A673 (cell line): ENCODE data around the gene APBB1IP. TPM values are rescaled to one million over a fixed set of nuclear protein-coding genes. Genes with fewer than 3 reads are reported as not detected.

Experiments
- BruUV-seq: library from RNA; stranded (reverse); fragments of 400-500 nt; replicated peaks from 2 replicates; lab custom pipeline; 2021; lab: Mats Ljungman, UMichigan
- CTCF ChIA-PET: fragments of 300-600 bp; sonication (Branson Sonifier 250); formaldehyde crosslinking; loops from one replicate; lab custom pipeline; 2022; ENCODE audit warnings: antibody characterized with exemption; lab: Charles Lee
- POLR2A ChIA-PET: fragments of 300-600 bp; sonication (Branson Sonifier 250); formaldehyde crosslinking; loops from one replicate; lab custom pipeline; 2022; ENCODE audit warnings: antibody characterized with exemption; ENCODE audit not compliant: low non-redundant PET; lab: Charles Lee
- DNase-seq: peaks from one replicate; pipeline ENCODE4 v3.0.0-alpha.2; 2015; ENCODE audit warnings: low spot score
- H3K27ac ChIP-seq: fragments of 200-600 bp; sonication (generic); 2 replicates; pipeline ENCODE4 v1.5.1; 2016; ENCODE audit warnings: mixed run types, low read depth, mild to moderate bottlenecking, mixed read lengths, antibody characterized with exemption, low read length; ENCODE audit not compliant: poor library complexity, severe bottlenecking
- H3K27me3 ChIP-seq: fragments of 200-600 bp; sonication (generic); replicated peaks from 2 replicates; pipeline ENCODE4 v1.6.1; 2017; ENCODE audit warnings: mixed run types, low read depth, mild to moderate bottlenecking, mixed read lengths, antibody characterized with exemption, low read length; ENCODE audit not compliant: insufficient read depth, poor library complexity
- H3K36me3 ChIP-seq: fragments of 200-600 bp; sonication (generic); 2 replicates; pipeline ENCODE4 v1.6.1; 2016; ENCODE audit warnings: mixed run types, mild to moderate bottlenecking, mixed read lengths, antibody characterized with exemption, low read length; ENCODE audit not compliant: insufficient read depth, poor library complexity, severe bottlenecking
- H3K4me1 ChIP-seq: fragments of 200-600 bp; sonication (generic); 2 replicates; pipeline ENCODE4 v1.6.1; 2017; ENCODE audit warnings: mixed run types, mild to moderate bottlenecking, mixed read lengths, antibody characterized with exemption, low read length; ENCODE audit not compliant: insufficient read depth, poor library complexity, severe bottlenecking
- H3K4me3 ChIP-seq: fragments of 200-600 bp; sonication (generic); 2 replicates; pipeline ENCODE4 v1.5.1; 2016; ENCODE audit warnings: low read depth, mixed run types, mild to moderate bottlenecking, mixed read lengths, low read length; ENCODE audit not compliant: poor library complexity, severe bottlenecking
- H3K9me3 ChIP-seq: fragments of 200-600 bp; sonication (generic); 2 replicates; pipeline ENCODE4 v1.6.1; 2016; ENCODE audit warnings: mixed run types, low read depth, mild to moderate bottlenecking, mixed read lengths, antibody characterized with exemption, low read length; ENCODE audit not compliant: poor library complexity, severe bottlenecking
- EZH2 ChIP-seq: fragments of 200-600 bp; sonication (generic); IDR thresholded peaks from 2 replicates; pipeline ENCODE4 v1.6.1; 2017; ENCODE audit warnings: borderline replicate concordance, low read depth, mild to moderate bottlenecking, mixed read lengths, antibody characterized with exemption, low read length; ENCODE audit not compliant: poor library complexity, severe bottlenecking
- intact Hi-C: fragments of 100-400 bp; cut with micrococcal nuclease; formaldehyde crosslinking; loops from one replicate; pipeline ENCODE4 v1.10.0; 2022; ENCODE audit not compliant: unreplicated experiment
- total RNA-seq: library from RNA; stranded (reverse); gene quantifications from 2 replicates; pipeline ENCODE4 v1.2.3, GENCODE V29; 2021
- TF ChIP-seq, protein P1 (sequence below): fragments of 300-800, 200-600 bp; sonication (generic); conservative IDR thresholded peaks from 2 replicates; pipeline ENCODE4 v1.5.1; 2017; ENCODE audit warnings: low read depth, mild to moderate bottlenecking, antibody characterized with exemption, low read length, moderate library complexity, mixed read lengths

APBB1IP gene
- total RNA-seq, 1 experiment from 2014 or later = not detected

DNA sequence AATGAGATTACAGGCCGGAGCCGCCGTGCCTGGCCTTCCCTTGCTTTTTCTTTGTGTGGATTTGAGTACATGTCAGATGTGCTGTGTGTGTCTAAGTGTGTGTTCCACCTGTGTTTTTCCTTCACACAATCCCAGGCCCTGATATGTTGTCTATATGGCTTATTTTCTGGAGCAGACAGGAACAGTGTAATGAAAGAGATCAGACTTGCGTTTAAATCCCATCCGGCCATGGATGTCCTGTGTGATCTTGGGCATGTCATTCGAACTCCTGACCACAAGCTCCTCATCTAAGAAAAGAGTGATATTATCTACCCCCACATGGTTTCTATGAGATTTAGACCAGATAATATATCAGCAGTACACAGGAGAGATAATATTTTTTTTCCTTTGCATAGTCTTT lies 37.2 kb downstream of the APBB1IP start:
- DNase-seq = no peak
- no peak overlapping the region for H3K4me3 ChIP-seq
- no peaks in the 10 kb centered on the region for H3K9me3 ChIP-seq
- no peaks in the 10 kb centered on the region for H3K27me3 ChIP-seq
- CTCF ChIA-PET = no interaction called here
- BruUV-seq = no TSS peak
- no peaks in the 10 kb centered on the region for H3K36me3 ChIP-seq
- H3K4me1 ChIP-seq = no peaks in the 10 kb centered on the region
- POLR2A ChIA-PET = no interaction called here
- no peak overlapping the region for H3K27ac ChIP-seq
- intact Hi-C loops = no loop called here
- TF ChIP-seq EZH2 = no peak
- TF ChIP-seq, protein P1, sequence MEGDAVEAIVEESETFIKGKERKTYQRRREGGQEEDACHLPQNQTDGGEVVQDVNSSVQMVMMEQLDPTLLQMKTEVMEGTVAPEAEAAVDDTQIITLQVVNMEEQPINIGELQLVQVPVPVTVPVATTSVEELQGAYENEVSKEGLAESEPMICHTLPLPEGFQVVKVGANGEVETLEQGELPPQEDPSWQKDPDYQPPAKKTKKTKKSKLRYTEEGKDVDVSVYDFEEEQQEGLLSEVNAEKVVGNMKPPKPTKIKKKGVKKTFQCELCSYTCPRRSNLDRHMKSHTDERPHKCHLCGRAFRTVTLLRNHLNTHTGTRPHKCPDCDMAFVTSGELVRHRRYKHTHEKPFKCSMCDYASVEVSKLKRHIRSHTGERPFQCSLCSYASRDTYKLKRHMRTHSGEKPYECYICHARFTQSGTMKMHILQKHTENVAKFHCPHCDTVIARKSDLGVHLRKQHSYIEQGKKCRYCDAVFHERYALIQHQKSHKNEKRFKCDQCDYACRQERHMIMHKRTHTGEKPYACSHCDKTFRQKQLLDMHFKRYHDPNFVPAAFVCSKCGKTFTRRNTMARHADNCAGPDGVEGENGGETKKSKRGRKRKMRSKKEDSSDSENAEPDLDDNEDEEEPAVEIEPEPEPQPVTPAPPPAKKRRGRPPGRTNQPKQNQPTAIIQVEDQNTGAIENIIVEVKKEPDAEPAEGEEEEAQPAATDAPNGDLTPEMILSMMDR = no peak

DNA sequence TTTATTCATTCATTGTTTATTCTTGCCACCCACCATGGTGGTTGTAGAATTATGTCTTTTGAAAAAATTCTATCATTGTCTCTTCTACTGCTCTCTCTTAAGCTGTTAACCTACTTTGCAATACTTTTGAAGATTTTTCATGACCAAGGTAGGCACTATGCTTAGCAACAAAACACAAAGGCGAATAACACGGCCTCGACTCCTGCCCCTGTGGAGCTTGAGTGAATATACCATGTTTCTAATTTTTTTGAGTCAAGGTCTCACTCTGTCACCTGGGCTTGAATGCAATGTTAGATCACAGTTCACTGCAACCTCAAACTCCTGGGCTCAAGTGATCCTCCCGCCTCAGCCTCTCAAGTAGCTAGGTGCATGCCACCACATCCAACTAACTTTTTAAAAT lies 39.4 kb downstream of the APBB1IP start:
- POLR2A ChIA-PET = no interaction called here
- no TSS peak for BruUV-seq

DNA sequence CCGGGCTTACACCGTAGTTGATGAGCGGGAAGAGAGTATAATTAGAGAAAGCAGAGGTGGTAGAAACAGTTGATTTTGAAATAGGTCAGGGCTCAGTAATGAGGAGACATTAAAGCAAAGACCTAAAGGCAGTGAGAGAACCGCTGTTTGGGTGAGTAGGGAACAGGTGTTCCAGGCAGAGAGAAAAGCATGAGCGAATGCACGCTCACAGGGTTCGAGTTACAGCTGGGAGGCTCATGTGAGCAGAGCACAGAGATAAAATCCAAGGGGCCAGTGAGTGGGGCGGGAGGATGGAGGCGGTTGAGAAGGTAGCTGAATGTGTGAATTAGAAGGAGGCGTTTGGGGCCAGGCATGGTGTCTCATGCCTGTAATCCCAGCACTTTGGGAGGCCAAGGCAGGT lies 39.9 kb downstream of the APBB1IP start:
- POLR2A ChIA-PET = no interaction called here
- Histone ChIP-seq H3K9me3 (no peaks in the 10 kb centered on the region), H3K36me3 (no peaks in the 10 kb centered on the region), H3K4me3 (no peak overlapping the region), H3K4me1 (no peaks in the 10 kb centered on the region), H3K27ac (no peak overlapping the region), H3K27me3 (no peaks in the 10 kb centered on the region)
- DNase-seq = no peak
- BruUV-seq = no TSS peak
- CTCF ChIA-PET = no interaction called here
- intact Hi-C loops = no loop called here
- no peak for TF ChIP-seq EZH2
- TF ChIP-seq, protein P1 = no peak

More for the DNA sequence above, 39.4 kb downstream of the APBB1IP start:
- H3K4me3 ChIP-seq = no peak overlapping the region
- CTCF ChIA-PET = no interaction called here
- no peak for TF ChIP-seq EZH2
- TF ChIP-seq, protein P1 = no peak
- H3K27ac ChIP-seq = no peak overlapping the region
- no peaks in the 10 kb centered on the region for H3K27me3 ChIP-seq
- no peaks in the 10 kb centered on the region for H3K36me3 ChIP-seq
- no peaks in the 10 kb centered on the region for H3K4me1 ChIP-seq
- no peak for DNase-seq
- no peaks in the 10 kb centered on the region for H3K9me3 ChIP-seq
- intact Hi-C loops = no loop called here
